ENCODE data around the gene ARHGEF16. TPM values are rescaled to one million over a fixed set of nuclear protein-coding genes. Genes with fewer than 3 reads are reported as not detected.
A peak's percentile ranks its signal among the peaks of the same experiment; 100 is the strongest.

ARHGEF16 gene
- total and polyA plus RNA-seq, 2 donors (not counting 1 experiment from before 2014, with no cell fraction given), result 0.13 to 0.22 TPM

DNA sequence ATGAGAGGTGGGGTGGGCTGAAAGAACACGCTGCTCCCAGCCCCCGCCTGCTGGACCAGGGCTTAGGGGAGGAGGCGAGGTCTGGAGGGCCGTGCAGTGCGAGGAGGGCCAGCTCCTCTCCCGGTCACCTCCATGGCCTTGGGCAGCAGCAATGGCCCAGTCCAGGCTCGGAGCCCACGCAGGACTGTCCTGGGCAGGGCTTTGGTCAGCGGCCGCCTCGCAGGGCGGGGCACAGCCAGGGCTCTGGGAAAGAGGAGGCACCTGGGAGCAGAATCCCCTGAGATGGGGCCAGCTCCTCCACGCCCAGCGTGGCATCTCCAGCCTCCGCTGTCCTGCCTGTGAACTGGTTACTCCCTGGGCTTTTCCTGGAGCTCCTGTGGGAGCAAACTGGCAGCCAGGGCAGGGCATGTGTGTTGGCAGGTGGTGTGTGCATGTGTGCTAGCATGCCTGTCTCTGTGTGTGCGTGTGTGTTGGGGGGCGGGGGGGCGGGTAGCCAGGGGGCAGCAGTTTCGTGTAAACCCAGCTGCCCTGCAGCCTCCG, 27.4 kb downstream of the ARHGEF16 start:
- H3K27ac Mint-ChIP-seq, result no peak overlapping the region
- H3K4me1 ChIP-seq (ENCODE audit: control insufficient read depth in 2 of 2, insufficient read depth in 2 of 2, low read length in 2 of 2), result no peaks in the 10 kb centered on the region
- no peak overlapping the region for H3K4me2 ChIP-seq (replicated peaks; ENCODE audit: low read depth, low read length, poor library complexity, severe bottlenecking)
- ATAC-seq (ENCODE audit: low read depth) (no peak), DNase-seq (no peak)
- no peak overlapping the region for H3K27ac ChIP-seq (ENCODE audit: low read length in 2 of 2)
- no peak overlapping the region for H3K4me3 ChIP-seq (ENCODE audit: control extremely low read depth in 1 of 5, extremely low read depth in 1 of 5, insufficient read depth in 1 of 5, low read depth in 2 of 5, low read length in 4 of 5)
- H3K9me3 Mint-ChIP-seq (ENCODE audit: insufficient read depth), result no peaks in the 10 kb centered on the region
- CTCF ChIA-PET, result interaction anchor here (3.0 kb wide), 1 partner anchor 29 kb away, joined by 12 read pairs; no protein-coding TSS in a partner anchor
- no peaks in the 10 kb centered on the region for H3K9me3 ChIP-seq (ENCODE audit: control extremely low read depth in 1 of 3, control insufficient read depth in 2 of 3, insufficient read depth in 1 of 3, low read length in 2 of 3)
- H3K27me3 Mint-ChIP-seq, result peaks cover 3% of the 10 kb centered on the region
- H3K4me1 Mint-ChIP-seq, result no peaks in the 10 kb centered on the region
- TF ChIP-seq EZH2 (IDR thresholded peaks at IDR 0.05; ENCODE audit: borderline replicate concordance, insufficient read depth, low read depth, low read length, poor library complexity, severe bottlenecking), result no peak
- H4K20me1 ChIP-seq (ENCODE audit: control insufficient read depth, insufficient read depth, low read length, poor library complexity, severe bottlenecking), result no peaks in the 10 kb centered on the region
- H3K9ac ChIP-seq (ENCODE audit: low read length), result no peak overlapping the region
- no peak overlapping the region for H3K4me3 Mint-ChIP-seq
- no peaks in the 10 kb centered on the region for H3K36me3 ChIP-seq (replicated peaks in 1 of 2; ENCODE audit: control extremely low read depth in 1 of 2, control insufficient read depth in 1 of 2, extremely low read depth in 1 of 2, insufficient read depth in 2 of 2, low read length in 1 of 2)
- H2AFZ ChIP-seq (ENCODE audit: insufficient read depth, low read depth, low read length, poor library complexity, severe bottlenecking), result no peak overlapping the region
- no peaks in the 10 kb centered on the region for H3K27me3 ChIP-seq (replicated peaks in 1 of 4; ENCODE audit: control extremely low read depth in 1 of 4, control insufficient read depth in 3 of 4, insufficient read depth in 4 of 4, low read length in 3 of 4)
- WGBS (ENCODE audit: insufficient coverage), result 74% methylated on average over 19 of the region's 20 CpGs
- POLR2A ChIA-PET, result no interaction called here
- no peaks in the 10 kb centered on the region for H3K79me2 ChIP-seq (ENCODE audit: control insufficient read depth, insufficient read depth, low read length)
- intact Hi-C loops (cut with micrococcal nuclease), result no loop called here

DNA sequence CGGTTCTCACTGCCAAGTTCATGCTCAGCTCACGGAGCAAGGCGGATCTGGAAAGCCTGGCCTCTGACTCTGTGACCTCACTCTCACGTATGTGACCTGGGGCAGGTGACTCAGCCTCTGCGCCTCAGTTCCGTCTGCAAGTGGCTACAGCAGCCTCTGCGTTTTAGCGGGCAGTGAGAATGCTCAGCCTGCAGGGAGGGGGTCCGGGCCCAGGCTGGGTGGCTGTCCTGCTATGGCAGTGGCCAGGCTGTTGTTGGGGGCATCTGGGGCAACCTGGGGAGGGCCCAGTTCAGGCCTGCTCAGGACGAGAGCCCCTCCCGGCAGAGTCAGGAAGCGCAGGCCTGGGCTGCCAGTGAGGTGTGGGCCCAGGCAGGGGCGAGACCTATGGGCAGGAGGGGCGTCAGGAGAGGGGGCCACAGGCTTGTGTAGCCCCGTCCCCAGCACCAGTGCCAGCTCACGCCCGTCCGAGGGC, 27.9 kb downstream of the ARHGEF16 start:
- Histone ChIP-seq H3K4me1 (ENCODE audit: control insufficient read depth in 2 of 2, insufficient read depth in 2 of 2, low read length in 2 of 2) (no peaks in the 10 kb centered on the region), H3K4me3 (ENCODE audit: control extremely low read depth in 1 of 5, extremely low read depth in 1 of 5, insufficient read depth in 1 of 5, low read depth in 2 of 5, low read length in 4 of 5) (no peak overlapping the region), H2AFZ (ENCODE audit: insufficient read depth, low read depth, low read length, poor library complexity, severe bottlenecking) (no peak overlapping the region), H3K27ac (ENCODE audit: low read length in 2 of 2) (no peak overlapping the region), H4K20me1 (ENCODE audit: control insufficient read depth, insufficient read depth, low read length, poor library complexity, severe bottlenecking) (no peaks in the 10 kb centered on the region), H3K9ac (ENCODE audit: low read length) (no peak overlapping the region), H3K79me2 (ENCODE audit: control insufficient read depth, insufficient read depth, low read length) (no peaks in the 10 kb centered on the region), H3K36me3 (replicated peaks in 1 of 2; ENCODE audit: control extremely low read depth in 1 of 2, control insufficient read depth in 1 of 2, extremely low read depth in 1 of 2, insufficient read depth in 2 of 2, low read length in 1 of 2) (no peaks in the 10 kb centered on the region), H3K9me3 (ENCODE audit: control extremely low read depth in 1 of 3, control insufficient read depth in 2 of 3, insufficient read depth in 1 of 3, low read length in 2 of 3) (no peaks in the 10 kb centered on the region), H3K4me2 (replicated peaks; ENCODE audit: low read depth, low read length, poor library complexity, severe bottlenecking) (no peak overlapping the region), H3K27me3 (replicated peaks in 1 of 4; ENCODE audit: control extremely low read depth in 1 of 4, control insufficient read depth in 3 of 4, insufficient read depth in 4 of 4, low read length in 3 of 4) (no peaks in the 10 kb centered on the region)
- peak; percentile 40 for ATAC-seq (ENCODE audit: low read depth)
- ChIA-PET POLR2A (no interaction called here), CTCF (interaction anchor here (3.0 kb wide), 1 partner anchor 29 kb away, joined by 12 read pairs; no protein-coding TSS in a partner anchor)
- Mint-ChIP-seq H3K4me1 (no peaks in the 10 kb centered on the region), H3K27ac (no peak overlapping the region), H3K9me3 (ENCODE audit: insufficient read depth) (no peaks in the 10 kb centered on the region), H3K27me3 (peaks cover 3% of the 10 kb centered on the region), H3K4me3 (no peak overlapping the region)
- no peak for DNase-seq
- intact Hi-C loops (cut with micrococcal nuclease), result no loop called here
- 46% methylated on average over 18 of the region's 18 CpGs for WGBS (ENCODE audit: insufficient coverage)
- TF ChIP-seq, protein P1, sequence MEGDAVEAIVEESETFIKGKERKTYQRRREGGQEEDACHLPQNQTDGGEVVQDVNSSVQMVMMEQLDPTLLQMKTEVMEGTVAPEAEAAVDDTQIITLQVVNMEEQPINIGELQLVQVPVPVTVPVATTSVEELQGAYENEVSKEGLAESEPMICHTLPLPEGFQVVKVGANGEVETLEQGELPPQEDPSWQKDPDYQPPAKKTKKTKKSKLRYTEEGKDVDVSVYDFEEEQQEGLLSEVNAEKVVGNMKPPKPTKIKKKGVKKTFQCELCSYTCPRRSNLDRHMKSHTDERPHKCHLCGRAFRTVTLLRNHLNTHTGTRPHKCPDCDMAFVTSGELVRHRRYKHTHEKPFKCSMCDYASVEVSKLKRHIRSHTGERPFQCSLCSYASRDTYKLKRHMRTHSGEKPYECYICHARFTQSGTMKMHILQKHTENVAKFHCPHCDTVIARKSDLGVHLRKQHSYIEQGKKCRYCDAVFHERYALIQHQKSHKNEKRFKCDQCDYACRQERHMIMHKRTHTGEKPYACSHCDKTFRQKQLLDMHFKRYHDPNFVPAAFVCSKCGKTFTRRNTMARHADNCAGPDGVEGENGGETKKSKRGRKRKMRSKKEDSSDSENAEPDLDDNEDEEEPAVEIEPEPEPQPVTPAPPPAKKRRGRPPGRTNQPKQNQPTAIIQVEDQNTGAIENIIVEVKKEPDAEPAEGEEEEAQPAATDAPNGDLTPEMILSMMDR (IDR thresholded peaks at IDR 0.05), result no peak
- no peak for TF ChIP-seq EZH2 (IDR thresholded peaks at IDR 0.05; ENCODE audit: borderline replicate concordance, insufficient read depth, low read depth, low read length, poor library complexity, severe bottlenecking)
